ENCODE data around the gene ARMC2.

Gene ARMC2

GRCh38 chr6:108996208-108996607 lies 148.0 kb downstream of the ARMC2 start:
- DNase-seq = no peak

- DNase-seq = no peak
Observed at GRCh38 chr6:108998485-108998884, 150.3 kb downstream of the ARMC2 start.

GRCh38 chr6:108999428-108999827 lies 151.2 kb downstream of the ARMC2 start:
- no peak for DNase-seq

- DNase-seq = no peak
Observed at GRCh38 chr6:109000289-109000688, 152.1 kb downstream of the ARMC2 start.

- DNase-seq = no peak
Observed at GRCh38 chr6:109001291-109001894, 153.2 kb downstream of the ARMC2 start.

- no peak for DNase-seq
Observed at GRCh38 chr6:109002051-109002697, 154.0 kb downstream of the ARMC2 start.

- no peak for DNase-seq
Observed at GRCh38 chr6:109002882-109003281, 154.7 kb downstream of the ARMC2 start.

GRCh38 chr6:109006818-109007217 lies 158.6 kb downstream of the ARMC2 start:
- DNase-seq = no peak

- DNase-seq = no peak
Observed at GRCh38 chr6:109007521-109007920, 159.3 kb downstream of the ARMC2 start.

GRCh38 chr6:109008054-109008453 lies 159.8 kb downstream of the ARMC2 start:
- DNase-seq = no peak

GRCh38 chr6:109008537-109009235 lies 160.5 kb downstream of the ARMC2 start:
- DNase-seq = peak in 1 of 2 donors; percentile 27

GRCh38 chr6:109009236-109009961 lies 161.2 kb downstream of the ARMC2 start:
- peak; percentile 92 to 95 for DNase-seq

- DNase-seq = no peak
Observed at GRCh38 chr6:109009962-109010704, 161.9 kb downstream of the ARMC2 start.

GRCh38 chr6:109010705-109011102 lies 162.5 kb downstream of the ARMC2 start:
- DNase-seq = no peak

- DNase-seq = no peak
Observed at GRCh38 chr6:109013656-109014305, 165.6 kb downstream of the ARMC2 start.

GRCh38 chr6:109014606-109015005 lies 166.4 kb downstream of the ARMC2 start:
- no peak for DNase-seq

GRCh38 chr6:109015176-109015575 lies 167.0 kb downstream of the ARMC2 start:
- DNase-seq = no peak

GRCh38 chr6:109019911-109020310 lies 171.7 kb downstream of the ARMC2 start:
- no peak for DNase-seq

GRCh38 chr6:109021870-109022269 lies 173.6 kb downstream of the ARMC2 start:
- DNase-seq = no peak

- DNase-seq = no peak
Observed at GRCh38 chr6:109023356-109023925, 175.2 kb downstream of the ARMC2 start.

Data from stimulated activated CD4-positive, alpha-beta T cell treated with anti-CD3 and anti-CD28 coated beads, Interleukin-2, amount 100 ng/mL, for 24 hours (primary cell).